GM21786 (cell line): Measurements from ENCODE around the gene POLD2.
"Not testable (repeated sequence)": the region's sequence is repeated elsewhere in the genome, so short reads cannot be mapped to it uniquely, and the experiment has no call there.

Experiments
- ATAC-seq: cut with Tn5 transposase; IDR thresholded peaks from one replicate; pipeline ENCODE4 v1.9.1; 2021; ENCODE audit not compliant: unreplicated experiment

The POLD2 gene

GRCh38 chr7:44139311-44140010, 16.1 kb upstream of the POLD2 start:
- no peak for ATAC-seq

GRCh38 chr7:44138698-44139097, 15.3 kb upstream of the POLD2 start:
- ATAC-seq = no peak

- no peak for ATAC-seq
These were observed 13.4 kb upstream of the POLD2 start for GRCh38 chr7:44136731-44137130.

GRCh38 chr7:44134943-44135628, 11.7 kb upstream of the POLD2 start:
- no peak for ATAC-seq

GRCh38 chr7:44133295-44133694, 9.9 kb upstream of the POLD2 start:
- ATAC-seq = no peak

GRCh38 chr7:44132039-44132438, 8.7 kb upstream of the POLD2 start:
- ATAC-seq = no peak

- ATAC-seq = no peak
These were observed 8.1 kb upstream of the POLD2 start for GRCh38 chr7:44131173-44132029.

- no peak for ATAC-seq
These were observed 5.6 kb upstream of the POLD2 start for GRCh38 chr7:44128721-44129582.

GRCh38 chr7:44127161-44127560, 3.8 kb upstream of the POLD2 start:
- no peak for ATAC-seq

- ATAC-seq = not testable (repeated sequence)
These were observed 3.2 kb upstream of the POLD2 start for GRCh38 chr7:44126574-44126973.

- no peak for ATAC-seq
These were observed 1.5 kb upstream of the POLD2 start for GRCh38 chr7:44124822-44125202.

- no peak for ATAC-seq
These were observed 819 bp downstream of the POLD2 start for GRCh38 chr7:44122529-44122928.

GRCh38 chr7:44121761-44122420, 1.5 kb downstream of the POLD2 start:
- ATAC-seq = no peak

- no peak for ATAC-seq
These were observed 3.0 kb downstream of the POLD2 start for GRCh38 chr7:44120395-44120794.

GRCh38 chr7:44119829-44120380, 3.4 kb downstream of the POLD2 start:
- ATAC-seq = no peak

- no peak for ATAC-seq
These were observed 5.4 kb downstream of the POLD2 start for GRCh38 chr7:44117801-44118429.

GRCh38 chr7:44116789-44117666, 6.3 kb downstream of the POLD2 start:
- no peak for ATAC-seq

GRCh38 chr7:44116087-44116788, 7.1 kb downstream of the POLD2 start:
- ATAC-seq = no peak
